ENCODE data around the gene TTK. TPM values are rescaled to one million over a fixed set of nuclear protein-coding genes. Genes with fewer than 3 reads are reported as not detected.

The TTK gene
- total RNA-seq, 4 donors from 2014 or later, result 1.2 to 9.4 (median 1.7) TPM

DNA sequence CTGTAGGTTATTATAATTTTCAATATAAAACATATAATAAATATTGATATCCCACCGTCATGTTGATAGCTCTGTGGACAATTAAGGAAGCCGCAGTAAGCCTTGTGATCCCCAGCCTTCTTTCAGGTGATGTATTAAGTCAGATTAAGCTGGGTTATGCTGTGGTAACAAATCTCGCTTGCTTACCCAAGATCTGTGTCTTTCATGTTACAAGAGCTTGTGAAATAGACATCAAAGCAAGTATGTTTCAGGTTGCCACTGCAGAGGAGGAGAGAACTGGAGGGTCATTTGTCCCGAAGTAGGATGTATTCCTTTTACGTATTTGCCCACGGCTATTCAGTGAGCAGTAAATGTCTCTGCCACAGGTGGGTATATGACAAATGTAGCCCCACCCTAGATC lies 84.2 kb downstream of the TTK start:
- Histone ChIP-seq H3K27ac (no peak overlapping the region), H3K9me3 (no peaks in the 10 kb centered on the region), H3K27me3 (no peaks in the 10 kb centered on the region), H3K4me1 (no peaks in the 10 kb centered on the region), H3K4me3 (no peak overlapping the region), H3K36me3 (no peaks in the 10 kb centered on the region)
- in situ Hi-C loops (cut with MboI; ENCODE audit: low pct_ligation_motif_present in 1 of 4, low pct_unique_long_range_greater_than_20kb in 1 of 4, low sequenced_read_pairs in 3 of 4) (no loop called here), intact Hi-C loops (cut with DNase I; ENCODE audit: low total_unique reads) (no loop called here)
- WGBS, 2 donors (ENCODE audit: low coverage in 1 of 2), result 75 to 89% methylated on average over 6 of the region's 6 CpGs
- TF ChIP-seq POLR2AphosphoS5 (IDR thresholded peaks at IDR 0.05), result no peak
- no peak for TF ChIP-seq EP300 (IDR thresholded peaks at IDR 0.05; ENCODE audit: low read depth)
- TF ChIP-seq, protein P1, sequence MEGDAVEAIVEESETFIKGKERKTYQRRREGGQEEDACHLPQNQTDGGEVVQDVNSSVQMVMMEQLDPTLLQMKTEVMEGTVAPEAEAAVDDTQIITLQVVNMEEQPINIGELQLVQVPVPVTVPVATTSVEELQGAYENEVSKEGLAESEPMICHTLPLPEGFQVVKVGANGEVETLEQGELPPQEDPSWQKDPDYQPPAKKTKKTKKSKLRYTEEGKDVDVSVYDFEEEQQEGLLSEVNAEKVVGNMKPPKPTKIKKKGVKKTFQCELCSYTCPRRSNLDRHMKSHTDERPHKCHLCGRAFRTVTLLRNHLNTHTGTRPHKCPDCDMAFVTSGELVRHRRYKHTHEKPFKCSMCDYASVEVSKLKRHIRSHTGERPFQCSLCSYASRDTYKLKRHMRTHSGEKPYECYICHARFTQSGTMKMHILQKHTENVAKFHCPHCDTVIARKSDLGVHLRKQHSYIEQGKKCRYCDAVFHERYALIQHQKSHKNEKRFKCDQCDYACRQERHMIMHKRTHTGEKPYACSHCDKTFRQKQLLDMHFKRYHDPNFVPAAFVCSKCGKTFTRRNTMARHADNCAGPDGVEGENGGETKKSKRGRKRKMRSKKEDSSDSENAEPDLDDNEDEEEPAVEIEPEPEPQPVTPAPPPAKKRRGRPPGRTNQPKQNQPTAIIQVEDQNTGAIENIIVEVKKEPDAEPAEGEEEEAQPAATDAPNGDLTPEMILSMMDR (IDR thresholded peaks at IDR 0.05), result no peak
- no peak for TF ChIP-seq POLR2A (IDR thresholded peaks at IDR 0.05)
- no peak for DNase-seq

DNA sequence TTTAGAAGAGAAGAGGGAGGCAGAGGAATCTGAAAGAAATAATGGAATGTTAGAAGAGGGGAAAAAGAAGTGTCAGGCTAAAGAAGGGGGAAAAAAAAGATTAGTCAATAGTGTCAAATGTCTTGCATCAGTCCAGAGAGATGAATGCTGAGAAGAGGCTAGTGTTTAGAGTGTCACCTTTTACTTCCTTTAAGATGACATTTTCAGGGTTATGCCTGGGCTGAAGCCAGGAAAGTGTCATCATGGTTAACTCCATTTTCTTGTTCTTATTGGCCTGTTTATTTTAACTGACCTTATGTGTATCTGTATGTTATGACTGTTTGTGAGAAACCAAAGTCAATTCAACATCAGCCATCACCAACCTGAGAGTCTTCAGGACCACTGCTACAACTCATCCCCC lies 87.1 kb downstream of the TTK start:
- in situ Hi-C loops (cut with MboI; ENCODE audit: low pct_ligation_motif_present in 1 of 4, low pct_unique_long_range_greater_than_20kb in 1 of 4, low sequenced_read_pairs in 3 of 4), result loop anchor here in 1 of 4 donors (10.0 kb wide), 1 partner anchor 147 kb away; the partner anchor contains the start of gene ELOVL4
- no peak overlapping the region for H3K4me3 ChIP-seq
- no peaks in the 10 kb centered on the region for H3K27me3 ChIP-seq
- intact Hi-C loops (cut with DNase I; ENCODE audit: low total_unique reads), result no loop called here
- no peaks in the 10 kb centered on the region for H3K9me3 ChIP-seq
- no peaks in the 10 kb centered on the region for H3K4me1 ChIP-seq
- H3K36me3 ChIP-seq, result no peaks in the 10 kb centered on the region
- no peak overlapping the region for H3K27ac ChIP-seq
- no peak for TF ChIP-seq POLR2A (IDR thresholded peaks at IDR 0.05)
- no peak for TF ChIP-seq POLR2AphosphoS5 (IDR thresholded peaks at IDR 0.05)
- TF ChIP-seq, protein P1 (IDR thresholded peaks at IDR 0.05), result no peak
- no peak for TF ChIP-seq EP300 (IDR thresholded peaks at IDR 0.05; ENCODE audit: low read depth)
- no peak for DNase-seq

Other genes with a start within 250 kb of the TTK start
- under 1 TPM in 2 of 4 donors, not detected in 2; 0.32 to 0.68 TPM for gene ELOVL4, start 57.1 kb upstream of the TTK start, total RNA-seq
- gene BCKDHB, start 102.0 kb downstream of the TTK start, total RNA-seq, result 10 to 100 TPM; 10.9 to 32.9 (median 29.7) TPM